HEK293T (cell line): ENCODE measurements around the gene FAM170B.

ENCODE experiments used
- FOXA1 ChIP-seq: fragments of 450-650 bp; IDR thresholded peaks from 2 replicates; pipeline ENCODE4 v1.6.1; 2016; ENCODE audit warnings: mild to moderate bottlenecking
- NFRKB ChIP-seq: fragments of 450-650 bp; IDR thresholded peaks from 2 replicates; pipeline ENCODE4 v1.6.1; 2016; ENCODE audit warnings: mild to moderate bottlenecking, moderate library complexity

DNA sequence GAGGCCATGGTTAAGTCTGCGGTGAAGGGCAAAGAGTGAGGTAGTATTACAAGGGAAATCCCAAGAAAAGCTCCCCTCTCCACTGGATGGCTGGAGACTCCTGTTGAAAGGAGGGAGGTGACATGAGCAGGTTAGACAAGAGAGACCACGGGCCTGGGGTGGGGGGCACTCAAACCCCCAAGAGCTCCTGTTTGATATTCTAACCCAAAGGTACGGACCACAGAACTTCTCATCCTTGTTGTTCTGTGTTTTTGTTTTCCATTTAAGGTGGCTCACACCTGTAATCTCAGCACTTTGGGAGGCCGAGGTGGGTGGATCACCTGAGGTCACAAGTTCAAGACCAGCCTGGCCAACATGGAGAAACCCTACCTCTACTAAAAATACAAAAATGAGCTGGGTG, 30.1 kb downstream of the FAM170B start:
- TF ChIP-seq NFRKB (no peak), FOXA1 (no peak)
